PC-9 (cell line): ENCODE results near the gene SH3RF1. TPM values are rescaled to one million over a fixed set of nuclear protein-coding genes. Genes with fewer than 3 reads are reported as not detected.

ENCODE experiments used
- BruUV-seq: library from RNA; stranded (reverse); fragments of 400-500 nt; replicated peaks from 2 replicates; lab custom pipeline; 2021; lab: Mats Ljungman, UMichigan
- CTCF ChIA-PET: fragments of 300-600 bp; sonication (Branson Sonifier 250); formaldehyde crosslinking; loops from one replicate; lab custom pipeline; 2022; ENCODE audit warnings: antibody characterized with exemption; lab: Charles Lee
- POLR2A ChIA-PET: fragments of 300-600 bp; sonication (Branson Sonifier 250); formaldehyde crosslinking; loops from one replicate; lab custom pipeline; 2022; ENCODE audit warnings: antibody characterized with exemption; ENCODE audit not compliant: unreplicated experiment; lab: Charles Lee
- DNase-seq, 2 experiments: peaks; one replicate each; pipeline versions ENCODE4 v3.0.0 to v3.0.0-alpha.2; 2015 to 2022; ENCODE audit warnings: mixed read lengths in 1 of 2
- H2AFZ ChIP-seq: fragments of 200-600 bp; sonication (generic); 2 replicates; pipeline ENCODE4 v1.8.1; 2017; ENCODE audit warnings: antibody characterized with exemption
- H3F3A ChIP-seq: fragments of 200-600 bp; sonication (generic); 2 replicates; pipeline ENCODE4 v1.8.1; 2017; ENCODE audit warnings: antibody characterized with exemption, mild to moderate bottlenecking, low read depth; ENCODE audit not compliant: insufficient read depth
- H3K27ac ChIP-seq: fragments of 200-600 bp; sonication (generic); 2 replicates; pipeline ENCODE4 v1.6.1; 2016; ENCODE audit warnings: mixed run types
- H3K27me3 ChIP-seq: fragments of 200-600 bp; sonication (generic); 2 replicates; pipeline ENCODE4 v1.6.1; 2016; ENCODE audit warnings: low read depth, mixed run types; ENCODE audit not compliant: insufficient read depth
- H3K36me3 ChIP-seq: fragments of 200-600 bp; sonication (generic); 2 replicates; pipeline ENCODE4 v1.6.1; 2016; ENCODE audit warnings: low read depth, mixed run types
- H3K4me1 ChIP-seq: fragments of 200-600 bp; sonication (generic); replicated peaks from 2 replicates; pipeline ENCODE4 v1.6.1; 2016; ENCODE audit warnings: mixed run types; ENCODE audit not compliant: insufficient read depth
- H3K4me2 ChIP-seq: fragments of 200-600 bp; sonication (generic); 2 replicates; pipeline ENCODE4 v1.6.1; 2017; ENCODE audit warnings: mixed run types
- H3K4me3 ChIP-seq: fragments of 200-600 bp; sonication (generic); 2 replicates; pipeline ENCODE4 v1.6.1; 2016; ENCODE audit warnings: mixed run types
- H3K79me2 ChIP-seq: fragments of 200-600 bp; sonication (generic); 2 replicates; pipeline ENCODE4 v1.6.1; 2017; ENCODE audit warnings: low read depth, mixed run types
- H3K9me2 ChIP-seq: fragments of 200-600 bp; sonication (generic); 2 replicates; pipeline ENCODE4 v1.8.1; 2017; ENCODE audit warnings: mild to moderate bottlenecking; ENCODE audit not compliant: insufficient read depth
- H3K9me3 ChIP-seq: fragments of 200-600 bp; sonication (generic); 2 replicates; pipeline ENCODE4 v1.8.1; 2016; ENCODE audit warnings: low read depth; ENCODE audit not compliant: insufficient read depth
- H4K20me1 ChIP-seq: fragments of 200-600 bp; sonication (generic); 2 replicates; pipeline ENCODE4 v1.8.1; 2017; ENCODE audit not compliant: insufficient read depth
- CTCF ChIP-seq: fragments of 200-600 bp; sonication (generic); conservative IDR thresholded peaks from 2 replicates; pipeline ENCODE4 v1.6.1; 2017; ENCODE audit warnings: mixed run types, antibody characterized with exemption, mild to moderate bottlenecking, moderate library complexity
- EZH2 ChIP-seq: fragments of 200-600 bp; sonication (generic); IDR thresholded peaks from 2 replicates; pipeline ENCODE4 v1.8.0; 2017; ENCODE audit warnings: antibody characterized with exemption, low read depth
- intact Hi-C: fragments of 100-400 bp; cut with micrococcal nuclease; formaldehyde crosslinking; loops from one replicate; pipeline ENCODE4 v1.10.0; 2022; ENCODE audit not compliant: unreplicated experiment
- total RNA-seq: library from RNA; stranded (reverse); gene quantifications from 2 replicates; pipeline ENCODE4 v1.2.3, GENCODE V29; 2021

Gene SH3RF1
- total RNA-seq, 1 experiment from 2014 or later = 26.4 TPM

- Histone ChIP-seq H3K4me3 (no peak overlapping the region), H3K27ac (no peak overlapping the region), H4K20me1 (no peaks in the 10 kb centered on the region), H3K79me2 (no peaks in the 10 kb centered on the region), H3K27me3 (no peaks in the 10 kb centered on the region), H3F3A (no peaks in the 10 kb centered on the region), H3K9me3 (no peaks in the 10 kb centered on the region), H3K4me2 (no peak overlapping the region), H3K4me1 (no peaks in the 10 kb centered on the region), H3K36me3 (no peaks in the 10 kb centered on the region), H3K9me2 (no peaks in the 10 kb centered on the region), H2AFZ (no peak overlapping the region)
- BruUV-seq = no TSS peak
- ChIA-PET POLR2A (no interaction called here), CTCF (no interaction called here)
- intact Hi-C loops = no loop called here
- no peak for DNase-seq
- TF ChIP-seq EZH2 = no peak
- TF ChIP-seq CTCF = peak; percentile 39; the same call in 1 of the 2 replicates
These were observed 41.0 kb upstream of the SH3RF1 start for GRCh38 chr4:169311643-169312365.

- no peaks in the 10 kb centered on the region; the same call in 1 of the 2 replicates for H3K9me3 ChIP-seq
- no peaks in the 10 kb centered on the region for H3F3A ChIP-seq
- no peaks in the 10 kb centered on the region for H3K4me1 ChIP-seq
- intact Hi-C loops = no loop called here
- POLR2A ChIA-PET = no interaction called here
- H3K4me2 ChIP-seq = no peak overlapping the region
- no peak for DNase-seq
- H3K79me2 ChIP-seq = no peaks in the 10 kb centered on the region
- no peaks in the 10 kb centered on the region for H3K36me3 ChIP-seq
- CTCF ChIA-PET = no interaction called here
- no peaks in the 10 kb centered on the region for H3K27me3 ChIP-seq
- H3K4me3 ChIP-seq = no peak overlapping the region
- H4K20me1 ChIP-seq = no peaks in the 10 kb centered on the region
- no peak overlapping the region for H2AFZ ChIP-seq
- TF ChIP-seq CTCF (no peak), EZH2 (no peak)
- no TSS peak for BruUV-seq
- no peaks in the 10 kb centered on the region for H3K9me2 ChIP-seq
- no peak overlapping the region for H3K27ac ChIP-seq
These were observed 38.7 kb upstream of the SH3RF1 start for GRCh38 chr4:169309326-169309967.

- Histone ChIP-seq H3K36me3 (no peaks in the 10 kb centered on the region), H2AFZ (no peak overlapping the region), H3K9me2 (no peaks in the 10 kb centered on the region), H3K4me1 (no peaks in the 10 kb centered on the region), H3K27me3 (no peaks in the 10 kb centered on the region), H3K4me3 (no peak overlapping the region), H3K4me2 (no peak overlapping the region), H4K20me1 (no peaks in the 10 kb centered on the region), H3F3A (no peaks in the 10 kb centered on the region), H3K79me2 (no peaks in the 10 kb centered on the region), H3K9me3 (no peaks in the 10 kb centered on the region; the same call in 1 of the 2 replicates), H3K27ac (no peak overlapping the region)
- ChIA-PET CTCF (interaction anchor here (0.5 kb wide), 1 partner anchor 184 kb away, joined by 5 read pairs; no protein-coding TSS in a partner anchor), POLR2A (no interaction called here)
- intact Hi-C loops = no loop called here
- TF ChIP-seq EZH2 (no peak), CTCF (no peak)
- no peak for DNase-seq
- BruUV-seq = no TSS peak
These were observed 36.8 kb upstream of the SH3RF1 start for GRCh38 chr4:169307576-169307975.
